ENCODE data around the gene RPL7L1.

RPL7L1 gene

GRCh38 chr6:42921801-42922200 lies 42.4 kb downstream of the RPL7L1 start:
- Mint-ChIP-seq H3K4me3 (no peak overlapping the region), H3K36me3 (ENCODE audit: low read depth) (no peaks in the 10 kb centered on the region), H3K9me3 (no peaks in the 10 kb centered on the region), H3K27ac (no peak overlapping the region), H3K4me1 (no peaks in the 10 kb centered on the region), H3K27me3 (ENCODE audit: low read depth) (peaks cover 9% of the 10 kb centered on the region)
- TF ChIP-seq CTCF (IDR thresholded peaks at IDR 0.05; ENCODE audit: unreplicated experiment in 3 of 3): no peak

DNA sequence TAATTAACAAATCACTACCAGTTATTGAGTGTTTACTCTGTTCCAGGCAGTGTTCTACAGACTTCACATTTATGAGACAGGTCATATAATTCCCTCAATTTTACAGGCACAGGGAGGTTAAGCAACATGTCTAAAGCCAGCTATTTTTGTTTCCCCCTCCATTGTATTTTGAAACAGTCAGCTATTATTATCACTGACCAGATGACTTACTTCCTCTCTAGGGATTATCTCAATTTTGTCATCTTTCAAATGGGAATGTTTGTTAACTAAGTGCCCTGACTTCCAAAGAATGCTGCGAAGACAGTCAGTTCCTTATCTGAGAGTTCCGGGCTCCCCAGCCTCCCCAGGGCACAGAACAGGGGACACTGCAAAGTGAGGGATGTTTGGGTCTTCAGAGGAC lies 44.2 kb downstream of the RPL7L1 start:
- Mint-ChIP-seq H3K27ac (peak overlapping the region in 1 of 3 experiments; percentile 33), H3K36me3 (ENCODE audit: low read depth) (no peaks in the 10 kb centered on the region), H3K9me3 (no peaks in the 10 kb centered on the region), H3K4me3 (no peak overlapping the region), H3K4me1 (peaks cover 4% of the 10 kb centered on the region), H3K27me3 (ENCODE audit: low read depth) (peaks cover 9% of the 10 kb centered on the region)
- TF ChIP-seq CTCF (IDR thresholded peaks at IDR 0.05; ENCODE audit: unreplicated experiment in 3 of 3): no peak

GRCh38 chr6:42925248-42925857 lies 45.9 kb downstream of the RPL7L1 start:
- Mint-ChIP-seq H3K9me3 (no peaks in the 10 kb centered on the region), H3K27ac (peak overlapping the region in 2 of 3 experiments; percentile 54 to 76), H3K27me3 (ENCODE audit: low read depth) (peaks cover 9% of the 10 kb centered on the region), H3K4me1 (peaks cover 15% of the 10 kb centered on the region), H3K4me3 (peak overlapping the region in 2 of 3 experiments; percentile 33 to 39), H3K36me3 (ENCODE audit: low read depth) (peaks cover 3% of the 10 kb centered on the region)
- TF ChIP-seq CTCF (IDR thresholded peaks at IDR 0.05; ENCODE audit: unreplicated experiment in 3 of 3): no peak

- Mint-ChIP-seq H3K36me3 (ENCODE audit: low read depth) (peaks cover 24% of the 10 kb centered on the region), H3K27ac (peak within 1 kb of the TSS; percentile 99 to 100 (median 99)), H3K27me3 (ENCODE audit: low read depth) (no peaks in the 10 kb centered on the region), H3K4me3 (peak within 1 kb of the TSS; percentile 97 to 99 (median 98)), H3K9me3 (no peaks in the 10 kb centered on the region), H3K4me1 (peaks cover 40% of the 10 kb centered on the region)
- no peak for TF ChIP-seq CTCF (IDR thresholded peaks at IDR 0.05; ENCODE audit: unreplicated experiment in 3 of 3)
These were observed 49.8 kb downstream of the RPL7L1 start, which contains the start of gene CNPY3 for GRCh38 chr6:42928986-42929820. Gene CNPY3 (plus strand): TSS chr6:42929480. CDS start chr6:42929571, 91 bp downstream.

DNA sequence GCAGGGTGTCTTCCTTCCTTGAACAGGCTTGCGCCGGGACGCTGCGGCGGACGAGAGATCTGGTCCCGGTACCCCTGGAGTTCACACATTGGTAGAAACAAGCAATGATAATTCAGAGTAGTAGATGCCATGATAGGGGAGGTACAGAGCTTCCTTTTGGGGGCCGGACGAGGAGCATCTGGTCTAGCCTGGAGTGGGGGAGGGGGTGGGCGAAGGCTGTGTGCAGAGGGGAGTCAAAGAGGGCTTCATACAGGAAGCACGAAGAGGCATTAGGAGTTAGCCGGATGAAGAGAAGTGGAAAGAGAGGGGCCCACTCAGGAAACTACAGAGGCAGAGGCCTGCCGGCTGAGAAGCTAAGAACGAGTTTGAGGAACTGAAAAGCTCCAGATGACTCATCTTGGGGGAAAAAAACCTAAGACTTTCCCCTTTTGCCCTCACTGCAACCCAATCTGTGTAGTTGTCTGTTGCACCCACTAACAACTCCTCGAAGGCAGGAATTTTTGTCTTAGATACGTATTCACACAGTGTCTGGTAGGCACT lies 50.5 kb downstream of the RPL7L1 start:
- H3K4me3 Mint-ChIP-seq: peak overlapping the region; percentile 97 to 99 (median 98)
- H3K27me3 Mint-ChIP-seq (ENCODE audit: low read depth): no peaks in the 10 kb centered on the region
- peaks cover 40% of the 10 kb centered on the region for H3K4me1 Mint-ChIP-seq
- peaks cover 25% of the 10 kb centered on the region for H3K36me3 Mint-ChIP-seq (ENCODE audit: low read depth)
- no peak for TF ChIP-seq CTCF (IDR thresholded peaks at IDR 0.05; ENCODE audit: unreplicated experiment in 3 of 3)
- no peaks in the 10 kb centered on the region for H3K9me3 Mint-ChIP-seq
- H3K27ac Mint-ChIP-seq: peak overlapping the region; percentile 99 to 100 (median 99)
